NCI-H2227 (cell line): ENCODE data around the gene INTS11.

Source experiments
- DNase-seq: peaks from one replicate; lab custom pipeline; 2025; ENCODE audit not compliant: unreplicated experiment; lab: John Stamatoyannopoulos, UW

The INTS11 gene

GRCh38 chr1:1303736-1304135 lies 20.7 kb downstream of the INTS11 start:
- no peak for DNase-seq

DNA sequence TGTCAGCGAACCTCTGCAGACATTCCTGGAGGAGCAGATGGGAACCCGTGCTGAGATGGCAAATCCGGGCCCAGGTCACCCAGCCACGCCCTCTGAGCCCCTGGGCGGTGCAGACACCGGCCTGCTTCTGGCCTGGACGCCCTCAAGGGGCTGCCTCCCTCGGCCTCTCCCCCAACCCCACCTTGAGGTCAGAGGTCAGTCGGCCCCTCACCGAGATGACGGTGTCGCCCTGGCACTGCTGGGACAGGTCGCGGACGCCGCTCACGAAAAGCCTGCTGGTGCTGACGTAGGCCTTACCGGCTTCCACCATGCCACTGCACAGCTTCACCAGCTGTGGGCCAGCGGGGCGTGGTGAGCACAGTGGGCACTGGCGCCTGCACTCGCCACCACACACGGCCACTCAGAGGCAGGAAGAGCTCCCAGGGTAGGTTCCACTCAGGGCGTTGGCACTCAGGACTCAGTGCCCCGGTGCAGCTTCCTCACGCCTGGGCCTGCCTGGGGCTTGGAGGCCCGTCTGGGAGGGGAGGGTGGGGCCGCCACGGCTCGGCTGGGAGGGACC lies 21.4 kb downstream of the INTS11 start:
- DNase-seq = no peak

DNA sequence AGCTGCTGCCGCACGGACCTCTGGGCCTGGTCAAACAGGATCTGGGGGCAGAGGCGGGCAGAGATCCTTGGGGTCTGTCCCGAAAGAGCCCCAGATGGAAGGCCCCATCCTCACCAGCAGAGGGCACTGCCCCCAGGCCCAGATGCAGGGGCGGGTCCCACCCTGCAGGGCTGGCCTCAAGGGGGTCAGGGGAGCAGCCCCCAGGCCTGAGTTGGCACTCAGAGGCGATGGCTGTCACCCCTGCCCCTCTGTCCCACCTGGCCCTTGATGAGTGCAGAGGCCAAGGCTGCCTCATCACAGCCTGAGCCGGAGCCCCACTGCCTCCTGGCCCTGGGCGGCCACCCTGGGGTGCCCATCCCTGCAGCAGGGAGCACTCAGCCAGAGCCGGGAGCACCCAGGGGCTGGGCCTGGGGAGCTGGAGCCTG lies 22.4 kb downstream of the INTS11 start:
- no peak for DNase-seq

DNA sequence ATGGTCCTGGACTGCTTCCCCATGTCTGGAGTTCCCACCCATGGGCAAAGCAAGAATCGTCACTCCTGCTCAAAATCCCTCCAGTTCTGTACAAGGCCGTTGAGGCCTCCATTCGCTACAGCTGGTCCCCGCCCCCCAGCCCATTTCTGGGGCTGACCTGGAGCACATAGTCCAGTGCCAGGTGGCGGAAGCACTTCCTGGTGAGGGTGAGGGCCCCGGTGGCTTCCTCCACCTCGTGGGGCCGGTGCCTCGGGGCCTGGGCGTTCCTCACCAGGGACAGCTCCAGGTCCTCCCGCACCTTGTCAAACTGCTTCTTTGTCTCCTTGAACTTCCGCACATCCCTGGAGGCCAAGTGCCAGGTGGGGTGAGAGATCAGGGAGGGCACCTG lies 24.1 kb downstream of the INTS11 start:
- no peak for DNase-seq

DNA sequence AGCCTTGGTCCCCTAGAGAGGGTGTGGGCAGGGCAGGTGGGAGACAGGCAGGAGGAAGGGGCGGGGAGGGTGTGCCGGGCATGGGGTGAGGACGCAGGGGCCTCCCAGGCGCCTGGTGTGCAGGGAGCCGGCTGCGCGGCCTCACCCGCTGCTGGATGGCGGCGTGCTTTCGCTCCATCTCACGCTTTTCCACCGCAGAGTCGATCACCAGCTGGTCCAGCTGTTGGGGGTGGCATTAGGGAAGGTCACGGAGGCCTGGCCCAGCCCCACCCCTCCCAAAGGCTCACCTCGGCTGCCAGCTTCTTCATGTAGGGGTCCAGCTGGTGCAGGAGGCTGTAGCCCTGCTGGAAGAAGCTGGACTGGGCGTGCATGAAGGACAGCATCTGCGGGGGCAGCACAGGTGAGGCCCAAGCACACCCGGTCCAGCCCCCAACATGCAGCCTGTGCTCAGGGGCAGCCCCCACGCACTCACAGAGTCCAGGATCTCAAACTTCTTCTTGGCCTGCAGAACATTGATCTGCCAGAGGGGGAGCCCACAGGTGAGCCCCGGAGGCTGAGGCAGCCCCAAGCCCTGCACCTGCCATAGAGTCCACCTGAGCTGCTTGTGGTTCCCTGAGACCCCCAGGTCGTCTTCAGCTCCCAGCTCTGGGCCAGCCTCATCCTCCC lies 24.6 kb downstream of the INTS11 start:
- DNase-seq = peak; percentile 42

GRCh38 chr1:1298861-1299685 lies 25.4 kb downstream of the INTS11 start:
- peak; percentile 67 for DNase-seq

DNA sequence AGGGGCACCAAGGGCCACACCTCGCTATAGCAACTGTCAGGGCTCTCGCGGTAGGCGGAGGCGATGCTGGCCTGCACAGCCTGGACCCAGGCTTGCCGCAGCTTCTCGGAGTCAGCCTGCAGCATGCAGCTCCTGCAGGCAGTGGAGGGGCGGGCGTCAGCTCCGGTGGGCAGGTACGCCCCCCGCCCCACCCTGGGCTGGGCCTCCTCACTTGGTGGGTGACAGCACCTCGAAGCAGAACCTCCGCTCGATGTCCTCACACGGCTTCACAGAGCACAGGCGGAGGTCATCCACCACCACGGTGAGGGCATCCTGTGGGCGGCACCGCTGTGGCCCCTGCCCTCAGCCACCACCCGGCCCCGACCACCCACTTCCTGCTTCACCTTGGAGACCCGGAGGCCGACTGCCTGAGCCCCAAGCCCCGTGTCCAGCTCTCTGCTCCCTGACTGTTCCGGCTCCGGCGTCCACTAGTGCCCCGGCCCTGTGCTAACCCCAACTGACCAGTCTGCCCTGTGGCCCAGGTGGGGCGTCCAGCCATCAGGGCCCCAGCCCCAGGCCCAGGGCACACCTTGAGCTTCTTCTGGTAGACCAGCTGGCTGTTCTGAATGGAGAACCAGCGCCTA lies 26.5 kb downstream of the INTS11 start:
- DNase-seq = no peak

DNA sequence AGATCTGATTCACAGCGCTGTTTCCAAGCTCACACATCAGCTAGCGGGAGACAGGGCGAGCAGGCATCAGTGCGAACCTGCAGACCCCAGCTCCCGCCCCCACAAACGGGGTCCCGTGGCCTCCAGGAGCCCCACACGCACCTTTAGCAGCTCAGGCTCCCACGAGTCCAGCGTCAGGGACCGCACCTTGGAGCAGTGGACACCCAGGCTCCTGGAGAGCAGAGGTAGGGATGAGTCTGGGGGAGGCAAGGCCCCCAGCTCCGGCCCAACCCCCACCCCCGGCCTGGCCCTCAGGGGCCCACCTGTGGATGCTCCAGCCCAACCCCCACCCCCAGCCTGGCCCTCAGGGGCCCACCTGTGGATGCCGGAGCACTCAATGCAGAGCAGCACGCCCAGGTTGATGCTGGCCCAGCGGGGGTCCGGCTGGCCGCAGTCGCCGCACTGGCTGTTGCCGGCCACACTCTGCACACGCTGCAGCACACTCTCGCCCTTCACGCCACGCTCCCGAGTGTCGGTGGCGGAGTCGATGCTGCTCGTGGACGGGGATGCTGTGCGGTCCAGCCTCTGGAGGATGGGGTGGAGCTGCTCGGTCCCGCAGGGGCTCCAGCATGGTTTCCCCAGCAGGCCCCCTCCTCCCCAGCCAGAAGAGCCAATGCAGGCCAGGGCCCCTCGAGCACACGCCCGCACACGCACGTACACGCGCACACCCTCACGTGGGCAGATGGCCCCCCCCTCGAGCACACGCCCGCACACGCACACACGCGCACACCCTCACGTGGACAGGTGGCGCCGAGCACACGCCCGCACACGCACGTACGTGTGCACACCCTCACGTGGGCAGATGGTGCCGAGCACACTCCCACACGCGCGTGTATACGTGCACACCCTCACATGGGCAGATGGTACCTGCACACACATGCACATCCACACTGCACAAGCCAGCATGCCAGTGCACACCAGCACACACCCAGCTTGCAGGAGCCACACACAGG lies 28.1 kb downstream of the INTS11 start:
- DNase-seq = no peak

GRCh38 chr1:1295154-1295923 lies 29.1 kb downstream of the INTS11 start:
- DNase-seq = no peak

- no peak for DNase-seq
Observed at GRCh38 chr1:1294250-1294890, 30.1 kb downstream of the INTS11 start.

- DNase-seq = no peak
Observed at GRCh38 chr1:1293263-1294249, 30.9 kb downstream of the INTS11 start.

- DNase-seq = no peak
Observed at GRCh38 chr1:1292851-1293250, 31.6 kb downstream of the INTS11 start.

DNA sequence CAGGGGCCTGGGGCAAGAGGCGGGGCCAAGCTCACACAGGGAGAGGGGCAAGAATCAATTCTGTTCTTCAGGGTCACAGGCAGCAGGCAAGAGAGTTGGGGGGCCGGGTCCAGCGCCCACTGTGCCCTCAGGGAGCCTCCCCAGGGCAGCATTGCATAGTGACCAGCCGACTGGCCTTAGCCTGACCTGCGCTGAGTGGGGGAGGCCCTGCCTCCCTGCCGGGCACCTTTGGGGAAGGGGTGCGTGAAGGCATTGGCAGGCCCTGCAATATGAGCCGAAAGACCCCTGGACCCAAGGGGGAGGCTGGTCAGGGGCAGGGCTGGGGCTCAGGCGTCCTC lies 32.0 kb downstream of the INTS11 start:
- DNase-seq = no peak

DNA sequence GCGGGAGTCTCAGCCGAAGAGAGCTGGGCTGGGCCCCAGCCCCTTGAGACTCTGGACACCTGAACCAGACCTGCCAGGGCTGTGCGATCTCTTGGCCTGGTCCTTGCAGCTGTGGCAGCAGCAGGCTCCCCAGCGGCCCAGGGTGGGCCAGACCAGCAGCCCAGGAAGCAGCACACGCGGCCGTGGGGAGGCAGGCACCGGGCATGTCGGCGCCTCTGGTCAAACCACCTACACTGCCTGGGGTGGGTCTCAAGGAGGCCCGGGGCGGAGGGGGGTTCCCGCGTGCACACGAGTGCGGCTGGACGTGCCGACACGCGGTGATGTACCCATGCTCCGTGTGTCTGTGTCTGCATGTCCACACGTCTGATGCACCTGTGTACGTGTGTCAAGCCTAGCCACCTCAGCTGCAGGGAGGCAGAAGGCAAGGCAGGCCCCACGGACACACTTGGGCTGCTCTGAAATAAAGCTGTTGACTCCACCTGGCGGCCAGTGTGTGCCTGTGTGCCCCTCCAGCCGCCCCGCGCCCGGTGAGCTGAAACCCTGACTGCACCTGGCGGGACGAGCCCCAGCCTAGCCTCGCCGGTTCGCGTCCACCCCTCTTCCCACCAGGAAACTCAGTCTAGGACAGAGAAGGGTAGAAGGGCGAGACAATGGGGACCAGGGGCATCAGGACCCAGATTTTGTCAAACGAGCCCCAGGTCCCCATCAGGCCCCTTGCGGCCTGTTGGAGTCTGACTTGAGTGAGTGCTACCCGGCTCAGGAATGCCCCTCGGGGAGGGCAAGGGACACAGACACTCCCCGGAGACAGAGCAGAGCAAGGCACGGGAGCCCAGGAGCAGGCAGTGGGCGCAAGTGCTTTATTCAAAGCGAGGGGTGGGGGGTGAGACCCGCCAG lies 32.7 kb downstream of the INTS11 start:
- peak; percentile 76 for DNase-seq

DNA sequence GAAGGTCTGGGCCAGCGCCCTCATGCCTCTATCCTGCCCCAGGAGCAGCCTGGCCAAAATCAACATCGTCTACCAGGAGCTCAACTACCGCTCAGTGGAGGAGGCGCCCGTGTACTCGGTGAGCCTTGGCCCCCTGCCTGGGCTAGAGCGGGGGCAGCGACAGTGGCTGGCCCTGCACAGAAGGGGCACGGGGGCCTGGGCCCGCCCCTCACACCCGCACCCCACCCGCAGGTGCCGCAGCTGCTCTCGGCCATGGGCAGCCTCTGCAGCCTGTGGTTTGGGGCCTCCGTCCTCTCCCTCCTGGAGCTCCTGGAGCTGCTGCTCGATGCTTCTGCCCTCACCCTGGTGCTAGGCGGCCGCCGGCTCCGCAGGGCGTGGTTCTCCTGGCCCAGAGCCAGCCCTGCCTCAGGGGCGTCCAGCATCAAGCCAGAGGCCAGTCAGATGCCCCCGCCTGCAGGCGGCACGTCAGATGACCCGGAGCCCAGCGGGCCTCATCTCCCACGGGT lies 33.4 kb downstream of the INTS11 start:
- DNase-seq = peak; percentile 69

DNA sequence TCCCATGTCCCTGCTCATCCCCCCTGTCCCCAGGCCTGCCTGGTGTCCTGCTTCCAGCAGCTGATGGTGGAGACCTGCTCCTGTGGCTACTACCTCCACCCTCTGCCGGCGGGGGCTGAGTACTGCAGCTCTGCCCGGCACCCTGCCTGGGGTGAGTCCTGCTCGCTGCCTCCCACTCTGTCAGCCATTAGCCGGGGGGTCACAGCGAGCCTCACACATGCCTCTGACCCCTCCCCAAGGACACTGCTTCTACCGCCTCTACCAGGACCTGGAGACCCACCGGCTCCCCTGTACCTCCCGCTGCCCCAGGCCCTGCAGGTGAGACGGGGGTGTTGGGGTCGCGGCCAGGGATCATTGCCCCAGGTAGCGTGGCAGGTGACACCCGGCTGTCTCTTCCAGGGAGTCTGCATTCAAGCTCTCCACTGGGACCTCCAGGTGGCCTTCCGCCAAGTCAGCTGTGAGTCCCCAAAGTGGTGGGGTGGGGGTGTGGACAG lies 34.2 kb downstream of the INTS11 start:
- DNase-seq = peak; percentile 72
